A673 (cell line): ENCODE measurements around the gene DUSP14. TPM values are rescaled to one million over a fixed set of nuclear protein-coding genes. Genes with fewer than 3 reads are reported as not detected.

Experiments
- BruUV-seq: library from RNA; stranded (reverse); fragments of 400-500 nt; replicated peaks from 2 replicates; lab custom pipeline; 2021; lab: Mats Ljungman, UMichigan
- CTCF ChIA-PET: fragments of 300-600 bp; sonication (Branson Sonifier 250); formaldehyde crosslinking; loops from one replicate; lab custom pipeline; 2022; ENCODE audit warnings: antibody characterized with exemption; lab: Charles Lee
- POLR2A ChIA-PET: fragments of 300-600 bp; sonication (Branson Sonifier 250); formaldehyde crosslinking; loops from one replicate; lab custom pipeline; 2022; ENCODE audit warnings: antibody characterized with exemption; ENCODE audit not compliant: low non-redundant PET; lab: Charles Lee
- DNase-seq: peaks from one replicate; pipeline ENCODE4 v3.0.0-alpha.2; 2015; ENCODE audit warnings: low spot score
- H3K27ac ChIP-seq: fragments of 200-600 bp; sonication (generic); 2 replicates; pipeline ENCODE4 v1.5.1; 2016; ENCODE audit warnings: mixed run types, low read depth, mild to moderate bottlenecking, mixed read lengths, antibody characterized with exemption, low read length; ENCODE audit not compliant: poor library complexity, severe bottlenecking
- H3K27me3 ChIP-seq: fragments of 200-600 bp; sonication (generic); replicated peaks from 2 replicates; pipeline ENCODE4 v1.6.1; 2017; ENCODE audit warnings: mixed run types, low read depth, mild to moderate bottlenecking, mixed read lengths, antibody characterized with exemption, low read length; ENCODE audit not compliant: insufficient read depth, poor library complexity
- H3K36me3 ChIP-seq: fragments of 200-600 bp; sonication (generic); 2 replicates; pipeline ENCODE4 v1.6.1; 2016; ENCODE audit warnings: mixed run types, mild to moderate bottlenecking, mixed read lengths, antibody characterized with exemption, low read length; ENCODE audit not compliant: insufficient read depth, poor library complexity, severe bottlenecking
- H3K4me1 ChIP-seq: fragments of 200-600 bp; sonication (generic); 2 replicates; pipeline ENCODE4 v1.6.1; 2017; ENCODE audit warnings: mixed run types, mild to moderate bottlenecking, mixed read lengths, antibody characterized with exemption, low read length; ENCODE audit not compliant: insufficient read depth, poor library complexity, severe bottlenecking
- H3K4me3 ChIP-seq: fragments of 200-600 bp; sonication (generic); 2 replicates; pipeline ENCODE4 v1.5.1; 2016; ENCODE audit warnings: low read depth, mixed run types, mild to moderate bottlenecking, mixed read lengths, low read length; ENCODE audit not compliant: poor library complexity, severe bottlenecking
- H3K9me3 ChIP-seq: fragments of 200-600 bp; sonication (generic); 2 replicates; pipeline ENCODE4 v1.6.1; 2016; ENCODE audit warnings: mixed run types, low read depth, mild to moderate bottlenecking, mixed read lengths, antibody characterized with exemption, low read length; ENCODE audit not compliant: poor library complexity, severe bottlenecking
- EZH2 ChIP-seq: fragments of 200-600 bp; sonication (generic); IDR thresholded peaks from 2 replicates; pipeline ENCODE4 v1.6.1; 2017; ENCODE audit warnings: borderline replicate concordance, low read depth, mild to moderate bottlenecking, mixed read lengths, antibody characterized with exemption, low read length; ENCODE audit not compliant: poor library complexity, severe bottlenecking
- intact Hi-C: fragments of 100-400 bp; cut with micrococcal nuclease; formaldehyde crosslinking; loops from one replicate; pipeline ENCODE4 v1.10.0; 2022; ENCODE audit not compliant: unreplicated experiment
- total RNA-seq: library from RNA; stranded (reverse); gene quantifications from 2 replicates; pipeline ENCODE4 v1.2.3, GENCODE V29; 2021
- TF ChIP-seq, protein P1 (sequence below): fragments of 300-800, 200-600 bp; sonication (generic); conservative IDR thresholded peaks from 2 replicates; pipeline ENCODE4 v1.5.1; 2017; ENCODE audit warnings: low read depth, mild to moderate bottlenecking, antibody characterized with exemption, low read length, moderate library complexity, mixed read lengths

DUSP14 gene
- total RNA-seq, 1 experiment from 2014 or later: 13.8 TPM

GRCh38 chr17:37502009-37502936 lies 12.6 kb downstream of the DUSP14 start:
- Histone ChIP-seq H3K27me3 (no peaks in the 10 kb centered on the region), H3K9me3 (no peaks in the 10 kb centered on the region), H3K4me1 (no peaks in the 10 kb centered on the region), H3K27ac (no peak overlapping the region), H3K36me3 (no peaks in the 10 kb centered on the region), H3K4me3 (no peak overlapping the region)
- TF ChIP-seq, protein P1, sequence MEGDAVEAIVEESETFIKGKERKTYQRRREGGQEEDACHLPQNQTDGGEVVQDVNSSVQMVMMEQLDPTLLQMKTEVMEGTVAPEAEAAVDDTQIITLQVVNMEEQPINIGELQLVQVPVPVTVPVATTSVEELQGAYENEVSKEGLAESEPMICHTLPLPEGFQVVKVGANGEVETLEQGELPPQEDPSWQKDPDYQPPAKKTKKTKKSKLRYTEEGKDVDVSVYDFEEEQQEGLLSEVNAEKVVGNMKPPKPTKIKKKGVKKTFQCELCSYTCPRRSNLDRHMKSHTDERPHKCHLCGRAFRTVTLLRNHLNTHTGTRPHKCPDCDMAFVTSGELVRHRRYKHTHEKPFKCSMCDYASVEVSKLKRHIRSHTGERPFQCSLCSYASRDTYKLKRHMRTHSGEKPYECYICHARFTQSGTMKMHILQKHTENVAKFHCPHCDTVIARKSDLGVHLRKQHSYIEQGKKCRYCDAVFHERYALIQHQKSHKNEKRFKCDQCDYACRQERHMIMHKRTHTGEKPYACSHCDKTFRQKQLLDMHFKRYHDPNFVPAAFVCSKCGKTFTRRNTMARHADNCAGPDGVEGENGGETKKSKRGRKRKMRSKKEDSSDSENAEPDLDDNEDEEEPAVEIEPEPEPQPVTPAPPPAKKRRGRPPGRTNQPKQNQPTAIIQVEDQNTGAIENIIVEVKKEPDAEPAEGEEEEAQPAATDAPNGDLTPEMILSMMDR: no peak
- no peak for TF ChIP-seq EZH2
- ChIA-PET CTCF (no interaction called here), POLR2A (no interaction called here)
- DNase-seq: no peak
- BruUV-seq: no TSS peak
- intact Hi-C loops: no loop called here

DNA sequence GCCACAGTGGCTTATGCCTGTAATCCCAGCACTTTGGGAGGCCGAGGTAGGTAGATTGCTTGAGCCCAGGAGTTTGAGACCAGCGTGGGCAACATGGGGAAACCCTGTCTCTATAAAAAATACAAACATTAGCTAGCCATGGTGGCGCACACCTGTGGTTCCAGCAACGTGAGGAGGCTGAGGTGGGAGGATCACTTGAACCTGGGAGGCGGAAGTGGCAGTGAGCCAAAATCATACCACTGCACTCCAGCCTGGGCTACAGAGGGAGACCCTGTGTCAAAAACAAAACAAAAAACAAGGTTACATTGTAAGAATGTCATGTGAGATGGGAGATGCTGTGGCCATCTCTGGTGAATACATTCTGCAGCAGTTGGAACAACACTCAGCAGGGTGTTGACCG lies 13.5 kb downstream of the DUSP14 start:
- BruUV-seq: no TSS peak
- Histone ChIP-seq H3K27me3 (no peaks in the 10 kb centered on the region), H3K9me3 (no peaks in the 10 kb centered on the region), H3K27ac (no peak overlapping the region), H3K36me3 (no peaks in the 10 kb centered on the region), H3K4me3 (no peak overlapping the region), H3K4me1 (no peaks in the 10 kb centered on the region)
- no peak for TF ChIP-seq EZH2
- TF ChIP-seq, protein P1: no peak
- no peak for DNase-seq
- ChIA-PET POLR2A (no interaction called here), CTCF (no interaction called here)
- intact Hi-C loops: no loop called here

- BruUV-seq: no TSS peak
- no peak for TF ChIP-seq EZH2
- TF ChIP-seq, protein P1: no peak
- ChIA-PET POLR2A (no interaction called here), CTCF (no interaction called here)
- H3K4me1 ChIP-seq: no peaks in the 10 kb centered on the region
- no peak overlapping the region for H3K4me3 ChIP-seq
- DNase-seq: no peak
- intact Hi-C loops: no loop called here
- H3K9me3 ChIP-seq: no peaks in the 10 kb centered on the region
- no peaks in the 10 kb centered on the region for H3K36me3 ChIP-seq
- no peaks in the 10 kb centered on the region for H3K27me3 ChIP-seq
- no peak overlapping the region for H3K27ac ChIP-seq
Observed at GRCh38 chr17:37505333-37505732, 15.6 kb downstream of the DUSP14 start.
